Peyer's patch (tissue), 4 donors: ENCODE results near the gene KSR2.

Source experiments
- CTCF ChIP-seq, 6 experiments: fragments of 450-650 bp in 4 of 6; fragments of 200-600 bp in 2 of 6; sonication (generic) in 1 of 6; IDR thresholded peaks; one replicate each; pipeline ENCODE4 v1.5.1; 2017 to 2019; ENCODE audit warnings: antibody characterized with exemption in 6 of 6, mild to moderate bottlenecking in 3 of 6, moderate library complexity in 1 of 6
- POLR2A ChIP-seq, 2 donors: fragments of 450-650 bp; IDR thresholded peaks; one replicate each; pipeline ENCODE4 v1.5.1; 2017; ENCODE audit warnings: antibody characterized with exemption in 2 of 2, mild to moderate bottlenecking in 2 of 2, moderate library complexity in 2 of 2

DNA sequence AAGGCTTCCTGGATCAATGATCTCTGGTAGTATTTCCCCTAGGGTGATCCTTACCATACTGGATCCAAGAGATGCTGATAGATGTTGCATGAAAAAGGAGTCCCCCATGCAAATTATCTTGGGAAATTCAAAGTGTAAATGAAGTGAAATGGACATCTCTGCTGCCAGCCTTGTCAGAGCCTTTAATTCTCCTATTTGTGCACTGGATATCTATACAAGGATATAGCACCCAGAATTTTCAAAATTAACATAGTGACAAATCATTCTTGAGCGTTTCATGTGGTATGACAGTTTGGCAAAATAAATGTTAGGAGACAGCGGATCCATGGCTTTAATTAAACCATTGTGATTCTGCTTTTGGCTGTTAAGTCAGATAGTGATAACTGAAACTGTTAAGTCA is 260.9 kb downstream of the KSR2 start:
- TF ChIP-seq CTCF (IDR thresholded peaks at IDR 0.05) = no peak
- no peak for TF ChIP-seq POLR2A (IDR thresholded peaks at IDR 0.05)
